Urinary bladder (tissue), 4 donors: ENCODE data around the gene SPNS3. TPM values are rescaled to one million over a fixed set of nuclear protein-coding genes. Genes with fewer than 3 reads are reported as not detected.
A peak's percentile ranks its signal among the peaks of the same experiment; 100 is the strongest.

ENCODE experiments used
- DNase-seq: peaks from one replicate; pipeline ENCODE4 v3.0.0-alpha.2; 2015; ENCODE audit errors: extremely low spot score
- H3K27ac ChIP-seq: one replicate; pipeline ENCODE4 v1.5.1; 2013; ENCODE audit warnings: low read depth, mild to moderate bottlenecking, moderate library complexity
- H3K36me3 ChIP-seq: one replicate; pipeline ENCODE4 v1.6.1; 2013; ENCODE audit warnings: mild to moderate bottlenecking, moderate library complexity; ENCODE audit not compliant: insufficient read depth
- H3K4me1 ChIP-seq: one replicate; pipeline ENCODE4 v1.6.1; 2013; ENCODE audit warnings: mild to moderate bottlenecking, moderate library complexity; ENCODE audit not compliant: insufficient read depth
- H3K4me3 ChIP-seq: one replicate; pipeline ENCODE4 v1.5.1; 2013; ENCODE audit warnings: low read depth, low read length
- WGBS: extraction: QIAGEN DNeasy Blood & Tissue Kit; methylation state at CpG from one replicate; pipeline ENCODE4 v1.1.7; 2013; 5-methylcytosine and 5-hydroxymethylcytosine counted together
- polyA plus RNA-seq: library from polyadenylated mRNA; stranded (reverse); fragments of 200-250 nt; gene quantifications from one replicate; pipeline ENCODE4 v1.2.3, GENCODE V29; 2013
- total RNA-seq: library from RNA; depleted of rRNA; stranded (reverse); fragments of >200 nt; gene quantifications from one replicate; pipeline ENCODE4 v1.2.3, GENCODE V29; 2014
- donor health status: healthy with polysubstance abuse.
- donor health status: healthy.

The SPNS3 gene
- total and polyA plus RNA-seq, 2 donors = 0.16 to 0.46 TPM

DNA sequence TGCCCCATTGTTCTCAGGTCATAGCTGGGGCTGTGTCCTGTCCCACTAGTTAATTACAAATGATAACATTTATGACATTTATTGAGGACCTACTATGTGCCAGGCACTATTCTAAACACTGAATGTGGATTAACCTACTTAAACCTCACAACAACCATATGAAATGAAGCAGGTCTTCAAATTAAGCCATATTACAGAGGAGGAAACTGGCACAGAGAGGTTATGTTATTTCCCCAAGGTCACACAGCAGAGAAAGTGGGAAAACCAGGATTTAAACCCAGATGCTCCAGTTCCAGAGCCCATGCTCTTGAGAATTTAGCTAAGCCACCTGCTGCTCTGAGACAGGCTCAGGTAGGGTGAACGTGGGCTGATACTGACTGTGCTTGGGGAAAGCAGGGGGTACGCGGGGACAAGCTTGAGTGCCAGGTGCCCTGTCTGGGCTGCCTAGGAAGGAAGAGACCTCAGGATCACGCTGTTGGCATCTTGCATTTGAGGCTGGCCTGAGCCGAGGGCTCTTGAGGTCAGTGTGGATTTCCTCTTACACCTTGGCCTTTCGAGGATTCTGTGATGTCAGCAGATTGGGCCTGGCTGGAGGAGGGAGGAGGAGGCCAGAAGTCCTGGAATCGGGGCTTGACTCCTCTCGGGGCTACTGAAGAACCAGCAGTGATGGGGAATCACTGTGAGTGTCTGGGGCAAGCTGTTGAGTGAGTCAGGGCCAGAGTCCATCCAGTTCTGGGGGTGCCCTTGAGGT lies 73.8 kb downstream of the SPNS3 start:
- H3K4me1 ChIP-seq = no peaks in the 10 kb centered on the region
- WGBS = 84% methylated on average over 8 of the region's 8 CpGs
- H3K36me3 ChIP-seq = no peaks in the 10 kb centered on the region
- no peak for DNase-seq
- H3K27ac ChIP-seq = no peak overlapping the region
- no peak overlapping the region for H3K4me3 ChIP-seq

DNA sequence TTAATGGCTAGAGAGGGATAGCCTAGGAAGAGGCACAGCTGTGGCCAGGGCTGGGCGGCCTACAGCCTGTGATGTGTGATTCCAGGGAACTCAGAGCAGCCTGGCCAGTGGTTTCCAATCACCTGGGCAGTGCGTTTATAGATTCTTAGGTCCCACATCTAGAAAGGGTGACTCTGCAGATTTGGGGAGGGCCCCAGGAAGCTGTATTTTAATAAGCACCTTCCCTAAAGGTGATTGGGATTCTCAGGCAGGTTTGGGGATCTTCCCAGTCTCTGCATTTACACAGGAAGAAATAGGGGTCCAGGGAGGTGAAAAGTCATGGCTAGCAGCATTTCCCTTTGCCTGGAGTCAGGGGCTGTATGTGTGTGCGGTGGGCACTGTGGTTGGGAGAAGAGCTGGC lies 74.5 kb downstream of the SPNS3 start:
- WGBS = 92% methylated on average over 3 of the region's 3 CpGs
- no peak overlapping the region for H3K4me3 ChIP-seq
- no peak for DNase-seq
- no peak overlapping the region for H3K27ac ChIP-seq
- no peaks in the 10 kb centered on the region for H3K36me3 ChIP-seq
- no peaks in the 10 kb centered on the region for H3K4me1 ChIP-seq

DNA sequence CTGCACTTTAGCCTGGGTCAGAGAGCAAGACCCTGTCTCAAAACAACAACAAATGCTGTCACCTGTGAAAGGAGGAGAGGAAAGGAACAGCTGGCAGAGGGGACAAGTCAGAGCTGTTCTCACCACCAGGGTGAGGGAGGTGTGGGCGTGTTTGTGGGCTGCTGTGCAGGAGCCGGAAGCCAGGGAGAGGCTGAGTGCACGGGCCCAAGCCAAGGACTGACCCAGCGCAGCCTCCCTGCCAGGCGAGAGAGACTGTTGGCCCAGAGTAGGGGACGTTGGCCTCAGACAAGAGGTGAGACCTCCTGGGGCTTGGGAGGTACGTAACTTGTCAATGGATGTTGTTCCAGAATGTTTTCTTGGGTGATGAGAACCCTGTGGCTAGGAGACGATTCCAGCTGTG lies 75.7 kb downstream of the SPNS3 start:
- no peak overlapping the region for H3K27ac ChIP-seq
- WGBS = 75% methylated on average over 8 of the region's 8 CpGs

DNA sequence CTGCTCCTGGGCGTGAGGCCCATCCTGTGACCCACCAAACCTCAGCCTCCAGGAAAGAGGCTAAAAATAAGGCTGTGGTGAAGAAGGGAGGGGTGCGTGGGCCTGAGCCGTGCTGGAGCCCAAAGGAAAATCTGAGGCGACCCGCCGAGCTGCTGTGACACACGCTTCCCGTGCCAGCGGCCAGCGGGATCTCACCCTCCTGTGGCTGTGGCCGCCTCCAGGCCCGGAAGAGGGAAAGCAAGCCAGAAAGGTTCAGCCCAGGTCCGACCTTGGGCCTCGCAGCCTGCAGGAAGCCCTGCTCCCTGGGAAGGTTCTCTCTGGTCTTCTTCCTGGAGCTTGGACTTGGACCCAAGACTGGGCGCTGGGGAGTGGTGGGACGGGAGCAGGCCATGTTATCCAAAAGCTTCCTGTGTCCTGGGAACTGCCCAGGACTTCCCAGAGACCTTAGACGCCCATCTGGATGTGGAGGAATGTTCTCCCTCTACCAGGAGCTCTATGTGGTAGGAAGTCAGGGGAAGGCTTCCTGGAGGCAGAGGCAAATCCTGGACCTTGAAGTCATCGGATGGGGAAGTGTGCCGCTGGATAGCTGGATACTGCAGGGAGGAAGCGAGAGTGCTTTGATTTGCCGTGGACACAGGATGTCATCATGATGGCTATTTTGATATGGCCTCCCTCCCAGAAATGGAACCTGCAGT lies 76.3 kb downstream of the SPNS3 start:
- Histone ChIP-seq H3K36me3 (no peaks in the 10 kb centered on the region), H3K4me3 (no peak overlapping the region), H3K4me1 (no peaks in the 10 kb centered on the region), H3K27ac (no peak overlapping the region)
- no peak for DNase-seq
- WGBS = 84% methylated on average over 21 of the region's 21 CpGs

More for the DNA sequence above, 75.7 kb downstream of the SPNS3 start:
- H3K4me3 ChIP-seq = no peak overlapping the region
- H3K36me3 ChIP-seq = no peaks in the 10 kb centered on the region
- H3K4me1 ChIP-seq = no peaks in the 10 kb centered on the region
- no peak for DNase-seq

DNA sequence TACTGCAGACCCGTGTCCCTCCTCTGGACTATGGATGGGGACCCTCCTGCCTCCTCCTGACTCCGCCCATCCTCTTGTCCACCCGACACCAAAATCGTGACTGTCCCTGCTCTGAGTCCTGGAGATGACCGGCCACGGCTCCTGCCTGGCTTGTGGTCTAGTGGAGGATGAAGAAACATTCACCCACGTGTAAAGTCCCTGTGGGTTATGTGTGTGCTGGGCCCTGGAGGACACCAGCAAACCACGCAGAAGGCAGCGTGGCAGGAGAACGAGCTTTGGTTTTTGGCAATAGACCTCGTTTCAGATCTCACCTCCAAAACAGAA lies 76.8 kb downstream of the SPNS3 start:
- no peaks in the 10 kb centered on the region for H3K4me1 ChIP-seq
- 82% methylated on average over 11 of the region's 11 CpGs for WGBS
- H3K4me3 ChIP-seq = no peak overlapping the region
- no peak for DNase-seq
- no peak overlapping the region for H3K27ac ChIP-seq
- no peaks in the 10 kb centered on the region for H3K36me3 ChIP-seq

DNA sequence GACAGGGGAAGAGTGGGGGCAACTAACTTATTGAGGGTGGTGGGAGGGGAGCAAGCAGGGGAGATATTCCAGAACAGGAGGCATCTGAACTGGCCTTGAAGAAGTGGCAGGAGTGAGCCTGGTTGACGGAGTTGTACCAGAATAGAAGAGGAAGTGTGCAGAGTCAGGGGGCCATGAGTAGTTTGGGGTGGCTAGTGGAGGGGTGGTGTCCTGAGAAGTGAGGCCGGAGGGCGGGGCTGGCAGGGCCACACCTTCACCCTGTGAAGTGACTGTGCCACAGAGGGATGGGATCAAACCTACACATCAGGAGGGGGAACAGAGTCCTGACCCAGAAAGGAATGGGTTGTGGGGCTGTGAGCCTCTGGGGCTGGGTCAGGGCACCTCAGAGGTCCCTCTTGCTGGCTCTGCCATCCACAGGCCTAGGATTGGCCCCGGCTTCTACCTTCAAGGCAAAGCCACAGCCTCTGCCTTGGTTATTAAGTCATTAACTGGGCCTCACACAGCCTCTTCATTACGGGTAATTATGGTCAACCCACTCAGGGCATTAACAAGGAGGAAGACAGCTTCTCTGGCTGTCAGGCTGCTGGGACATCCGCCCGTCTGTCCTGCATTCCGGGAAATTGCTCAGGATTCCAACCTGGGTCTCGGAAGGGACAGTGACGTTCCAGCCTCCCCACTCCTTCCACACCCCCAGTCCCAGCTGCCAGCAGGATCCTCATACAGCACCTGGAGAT lies 77.6 kb downstream of the SPNS3 start:
- Histone ChIP-seq H3K27ac (no peak overlapping the region), H3K4me3 (no peak overlapping the region), H3K36me3 (no peaks in the 10 kb centered on the region), H3K4me1 (no peaks in the 10 kb centered on the region)
- 93% methylated on average over 10 of the region's 10 CpGs for WGBS
- no peak for DNase-seq

DNA sequence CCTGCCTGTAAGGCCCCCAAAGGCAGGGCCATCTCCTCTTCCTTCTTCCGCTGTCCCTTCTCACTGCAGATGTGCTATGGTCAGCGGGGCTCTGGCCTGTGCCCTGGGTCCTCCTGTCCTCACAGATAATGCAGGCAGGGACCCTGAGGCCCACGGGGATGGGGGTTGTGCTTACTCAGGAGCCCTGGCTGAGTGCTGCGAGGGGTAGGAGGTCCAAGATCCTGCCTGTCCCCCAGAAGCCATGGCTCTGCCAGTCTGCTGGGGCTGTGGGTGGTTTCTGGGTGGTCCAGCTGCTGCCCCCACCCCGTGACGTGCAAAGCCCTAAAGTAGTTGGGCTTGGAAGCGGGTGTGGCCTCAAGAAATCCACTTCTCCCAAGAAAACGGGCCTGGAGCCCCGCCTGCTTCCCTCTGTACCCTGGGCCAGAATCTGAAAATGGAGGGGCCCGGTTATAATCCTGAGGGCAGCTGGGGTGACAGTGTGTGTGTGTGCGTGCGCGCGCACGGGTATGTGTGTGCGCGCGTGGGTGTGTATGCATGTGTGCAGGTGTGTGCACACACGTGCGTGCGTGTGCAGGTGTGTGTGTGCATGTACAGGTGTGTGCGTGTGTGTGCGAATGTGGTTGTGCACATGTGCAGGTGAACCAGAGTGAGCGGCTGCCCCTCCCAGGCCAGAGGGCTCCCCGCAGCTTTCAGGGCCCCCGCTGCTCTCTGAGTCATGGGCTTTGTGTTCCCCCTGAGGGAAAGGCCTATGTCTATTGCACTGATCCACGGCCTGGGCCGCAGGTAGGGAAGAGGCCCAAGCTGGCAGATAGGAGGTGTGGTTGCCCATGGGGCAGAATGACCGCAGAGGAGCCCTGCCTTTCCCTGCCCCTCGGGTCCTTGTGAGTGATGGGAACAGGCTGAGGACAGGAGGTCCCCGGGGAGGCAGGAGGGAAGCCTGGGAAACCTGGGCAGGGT lies 78.7 kb downstream of the SPNS3 start:
- no peak for DNase-seq
- no peak overlapping the region for H3K27ac ChIP-seq
- H3K4me1 ChIP-seq = no peaks in the 10 kb centered on the region
- 87% methylated on average over 31 of the region's 31 CpGs for WGBS
- no peaks in the 10 kb centered on the region for H3K36me3 ChIP-seq
- H3K4me3 ChIP-seq = no peak overlapping the region

DNA sequence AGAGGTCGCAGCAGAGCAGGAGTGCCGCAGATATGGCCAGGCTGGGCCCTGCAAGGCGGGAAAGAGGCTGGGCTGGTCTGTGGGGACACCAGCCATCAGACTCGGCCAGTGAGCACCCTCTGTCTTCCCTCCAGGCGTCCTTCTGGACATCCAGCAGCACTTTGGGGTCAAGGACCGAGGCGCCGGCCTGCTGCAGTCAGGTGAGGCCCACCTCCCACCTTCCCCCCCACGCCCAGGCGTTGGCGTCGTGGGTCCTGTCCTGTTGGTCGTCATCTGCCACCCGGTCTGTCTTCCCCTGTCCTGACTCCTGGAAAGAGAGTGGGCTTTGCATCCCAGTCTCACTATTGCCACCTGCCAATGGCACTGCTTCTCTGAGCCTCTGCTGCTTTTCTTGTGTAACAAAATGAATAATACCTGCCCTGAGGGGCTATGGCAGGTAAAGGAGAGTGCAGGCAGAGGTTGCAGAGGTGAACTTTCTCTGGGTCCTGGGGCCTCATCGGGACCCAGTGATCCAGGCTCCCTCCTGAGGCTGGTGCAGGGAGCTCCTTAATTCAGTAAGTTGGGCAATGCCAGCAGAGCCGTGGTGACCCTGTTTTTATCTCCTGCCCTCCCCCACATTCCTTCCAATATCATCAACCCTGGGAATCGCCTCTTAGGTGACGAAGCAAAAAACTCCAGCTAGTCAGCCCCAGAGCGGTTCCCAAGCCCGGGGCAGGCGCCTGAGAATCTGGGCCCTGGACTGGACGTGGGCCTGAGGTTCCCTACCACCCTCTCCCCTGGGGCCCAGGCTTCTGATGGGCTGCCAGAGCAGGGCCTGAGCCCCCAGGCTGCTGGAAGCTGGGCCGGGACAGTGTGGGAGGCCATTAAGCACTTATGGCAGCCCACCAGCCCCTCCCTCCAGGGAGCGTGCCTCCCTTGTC lies 79.6 kb downstream of the SPNS3 start:
- WGBS = 89% methylated on average over 24 of the region's 24 CpGs
- Histone ChIP-seq H3K4me3 (no peak overlapping the region), H3K36me3 (no peaks in the 10 kb centered on the region), H3K4me1 (no peaks in the 10 kb centered on the region), H3K27ac (no peak overlapping the region)
- DNase-seq = no peak

DNA sequence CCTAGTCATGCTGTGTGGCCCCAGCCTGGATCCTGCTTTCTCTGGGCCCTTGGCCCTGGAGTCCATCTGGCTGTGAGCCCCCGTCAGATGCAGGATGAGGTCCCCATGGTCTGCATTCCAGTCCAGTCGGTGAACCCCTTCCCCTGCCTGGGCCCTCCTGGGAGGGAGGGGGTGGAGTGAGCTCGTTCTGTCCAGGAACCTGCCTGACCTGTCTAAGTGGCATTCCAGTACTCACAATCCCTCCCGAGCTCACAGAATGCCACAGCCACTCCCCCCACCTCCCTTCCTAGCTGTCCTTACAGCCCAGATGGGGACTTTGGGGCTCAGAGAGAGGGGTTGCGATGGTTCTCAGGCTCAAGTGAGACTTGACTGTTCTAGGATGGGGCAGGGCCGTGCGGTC lies 80.5 kb downstream of the SPNS3 start:
- WGBS = 81% methylated on average over 7 of the region's 7 CpGs
- DNase-seq = peak; percentile 80

DNA sequence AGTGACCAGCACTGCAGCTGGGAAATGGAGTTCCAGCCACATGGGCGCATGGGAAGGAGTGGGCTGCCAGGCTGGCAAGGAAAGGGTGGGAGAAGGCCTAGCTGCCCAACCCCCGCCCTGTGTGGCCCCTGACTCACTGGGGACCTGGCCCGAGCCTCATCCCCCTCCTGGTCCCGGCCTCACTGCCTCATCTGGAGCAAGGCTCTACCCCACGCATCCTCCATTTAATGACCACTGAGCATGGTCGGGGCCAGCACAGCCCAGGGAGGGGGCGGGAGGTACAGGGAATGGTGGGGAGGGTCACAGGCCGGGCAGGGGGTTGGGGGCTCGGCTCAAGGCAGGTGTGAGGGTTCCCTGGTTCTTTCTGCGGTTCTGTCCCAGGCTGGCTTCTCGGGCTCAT lies 81.0 kb downstream of the SPNS3 start:
- DNase-seq = no peak
- no peaks in the 10 kb centered on the region for H3K4me1 ChIP-seq
- H3K27ac ChIP-seq = no peak overlapping the region
- no peak overlapping the region for H3K4me3 ChIP-seq
- 94% methylated on average over 11 of the region's 11 CpGs for WGBS
- no peaks in the 10 kb centered on the region for H3K36me3 ChIP-seq

More for the DNA sequence above, 80.5 kb downstream of the SPNS3 start:
- H3K27ac ChIP-seq = no peak overlapping the region
- no peaks in the 10 kb centered on the region for H3K36me3 ChIP-seq
- no peak overlapping the region for H3K4me3 ChIP-seq
- H3K4me1 ChIP-seq = no peaks in the 10 kb centered on the region

DNA sequence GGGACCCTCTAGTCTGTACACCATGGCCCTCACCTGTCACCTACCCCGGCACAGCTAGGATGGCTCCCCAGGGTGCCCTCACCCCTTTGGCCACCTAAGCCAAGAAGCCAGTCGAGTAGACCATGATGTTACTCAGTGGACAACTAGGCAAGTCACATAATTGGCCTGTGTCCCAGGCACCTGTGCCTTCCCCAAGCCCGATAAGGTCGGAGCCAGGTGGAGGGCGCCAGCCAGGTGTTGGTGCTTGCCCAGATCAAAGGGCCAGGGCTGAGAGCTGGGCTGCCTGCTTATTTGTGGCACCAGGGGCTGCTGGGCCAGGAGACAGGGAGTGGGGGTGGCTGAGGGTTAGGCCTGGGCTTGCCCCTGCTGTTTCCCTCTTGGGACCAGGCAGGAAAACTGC lies 81.8 kb downstream of the SPNS3 start:
- WGBS = 91% methylated on average over 5 of the region's 5 CpGs
- DNase-seq = no peak
- H3K4me3 ChIP-seq = no peak overlapping the region
- H3K36me3 ChIP-seq = no peaks in the 10 kb centered on the region
- no peak overlapping the region for H3K27ac ChIP-seq
- H3K4me1 ChIP-seq = no peaks in the 10 kb centered on the region

DNA sequence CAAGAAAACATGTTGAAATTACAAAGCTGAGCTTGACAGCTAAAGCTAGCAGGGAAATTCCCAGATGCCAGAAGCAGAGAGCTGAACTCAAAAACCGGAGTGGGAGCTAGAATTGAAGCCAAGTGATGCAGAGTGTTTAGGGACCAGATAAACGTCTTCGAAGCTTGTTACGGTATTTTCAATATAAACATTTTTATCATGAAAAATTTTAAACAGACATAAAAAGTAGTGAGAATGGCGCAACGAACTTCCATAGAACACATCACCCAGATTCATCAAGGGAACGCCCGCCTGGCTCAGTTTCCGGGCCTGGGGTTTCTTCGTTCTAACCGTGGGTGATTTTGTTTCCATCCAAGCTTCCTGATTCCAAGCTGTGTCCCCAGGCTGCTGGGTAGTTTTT lies 83.0 kb downstream of the SPNS3 start:
- Histone ChIP-seq H3K4me3 (no peak overlapping the region), H3K36me3 (no peaks in the 10 kb centered on the region), H3K4me1 (no peaks in the 10 kb centered on the region), H3K27ac (no peak overlapping the region)
- DNase-seq = peak; percentile 65
- 23% methylated on average over 11 of the region's 11 CpGs for WGBS
